Heart left ventricle (tissue), 16 donors: Measurements from ENCODE around the gene DENND6B. TPM values are rescaled to one million over a fixed set of nuclear protein-coding genes. Genes with fewer than 3 reads are reported as not detected.

Experiments
- ATAC-seq, 4 donors: fragments of 200-7000 bp; cut with Tn5 transposase; one replicate each; pipeline ENCODE4 v1.9.1; 2020 to 2022; ENCODE audit warnings: moderate library complexity in 4 of 4, mild to moderate bottlenecking in 3 of 4, moderate number of reproducible peaks in 1 of 4
- DNase-seq, 5 donors: peaks; one replicate each; pipeline ENCODE4 v3.0.0-alpha.2; 2020
- H3K27ac ChIP-seq, 12 donors: fragments of 200-600 bp; sonication (generic) in 4 of 12; one replicate each; pipeline versions ENCODE4 v1.5.0 to v1.8.0; 2016 to 2022; ENCODE audit warnings: mild to moderate bottlenecking in 2 of 12
- H3K27me3 ChIP-seq, 9 donors: fragments of 200-600 bp; sonication (generic) in 2 of 9; one replicate each; pipeline versions ENCODE4 v1.5.1 to v1.8.0; 2016 to 2022; ENCODE audit warnings: mild to moderate bottlenecking in 3 of 9
- H3K36me3 ChIP-seq, 9 donors: fragments of 200-600 bp; sonication (generic) in 2 of 9; one replicate each; pipeline versions ENCODE4 v1.5.0 to v1.8.0; 2018 to 2022; ENCODE audit warnings: mild to moderate bottlenecking in 2 of 9
- H3K4me1 ChIP-seq, 12 donors: fragments of 200-600 bp; sonication (generic) in 4 of 12; one replicate each; pipeline versions ENCODE4 v1.5.0 to v1.8.0; 2016 to 2022; ENCODE audit warnings: mild to moderate bottlenecking in 3 of 12
- H3K4me3 ChIP-seq, 12 donors: fragments of 200-600 bp; sonication (generic) in 4 of 12; one replicate each; pipeline versions ENCODE4 v1.5.0 to v1.8.0; 2017 to 2022; ENCODE audit warnings: mild to moderate bottlenecking in 9 of 12, moderate library complexity in 4 of 12
- H3K9me3 ChIP-seq, 12 donors: fragments of 200-600 bp; sonication (generic) in 4 of 12; one replicate each; pipeline versions ENCODE4 v1.5.0 to v1.8.0; 2016 to 2022; ENCODE audit warnings: mild to moderate bottlenecking in 1 of 12
- POLR2A ChIP-seq, 2 donors: fragments of 450-650 bp; IDR thresholded peaks; one replicate each; pipeline ENCODE4 v1.6.1; 2017; ENCODE audit warnings: antibody characterized with exemption in 2 of 2, mild to moderate bottlenecking in 2 of 2, moderate library complexity in 2 of 2
- WGBS, 4 donors: extraction: QIAGEN DNeasy Blood & Tissue Kit in 2 of 4; methylation state at CpG; one replicate each; pipeline versions ENCODE4 v1.1.5 to v1.1.7; 2013 to 2018; 5-methylcytosine and 5-hydroxymethylcytosine counted together
- intact Hi-C, 10 donors: fragments of 100-400 bp; cut with DNase I; formaldehyde crosslinking; loops; one replicate each; pipeline versions ENCODE4 v1.11.1 to v1.14.2; 2022
- polyA plus RNA-seq, 2 donors: library from polyadenylated mRNA; stranded (reverse); fragments of 200-250 nt; gene quantifications; one replicate each; pipeline ENCODE4 v1.2.3, GENCODE V29; 2013
- total RNA-seq, 9 donors: library from RNA; depleted of rRNA in 2 of 9; stranded (reverse); fragments of >200 nt in 2 of 9; fragmentation: NEBNext Ultra II Directional in 3 of 9; extraction: Animal tissue kit (Norgen Biotek cat#: 25700) in 3 of 9; gene quantifications; one replicate each; pipeline versions ENCODE4 v1.1.0 to v1.2.4, GENCODE V29; 2016 to 2023
- TF ChIP-seq, protein P1 (sequence below), 12 donors: fragments of 200-600 bp; sonication (generic) in 4 of 12; IDR thresholded peaks; one replicate each; pipeline versions ENCODE4 v1.5.0 to v1.8.0; 2018 to 2022; ENCODE audit warnings: antibody characterized with exemption in 12 of 12, mild to moderate bottlenecking in 5 of 12
- donor health status: ischemic (EF 13 %, LVEDD 7.1; RV severe dilation, severe dysfunction).
- donor health status: healthy with polysubstance abuse.
- donor health status: DM: no; HTN: yes; CAD: no.
- donor health status: DM: no; HTN: no; CAD: no.
- donor health status: ischemic (EF 25% LVEDD 6.9; RV normal size, moderate dysfunction).
- donor health status: ischemic (EF 25% LVEDD 5.7; RV mildly dilated, moderate dysfunction).
- donor health status: healthy.
- donor health status: DM: yes; HTN: yes; CAD: no.
- donor health status: ischemic (EF 35%, LVEDD 5.7; RV mildly dilated, moderate dysfunction).
- donor health status: nonischemic (EF 11% LVEDD 7.7; RV severe dilation, severe dysfunction).
- donor health status: DM: yes; HTN: yes; CAD: no.
- donor health status: PGD.
- donor health status: ischemic (EF 29% LVEDD 5.4; RV normal size, mild dysfunction).
- donor health status: nonischemic (EF 23%, LVEDD 6.1; RV moderate dilation, normal function).

The DENND6B gene
- total and polyA plus RNA-seq, 11 donors, result 1.0 to 3.2 (median 1.5) TPM

GRCh38 chr22:50281957-50282356 lies 44.9 kb downstream of the DENND6B start:
- WGBS, 4 donors, result 46 to 65% (median 53%) methylated on average over 2 to 25 of the region's 25 CpGs

DNA sequence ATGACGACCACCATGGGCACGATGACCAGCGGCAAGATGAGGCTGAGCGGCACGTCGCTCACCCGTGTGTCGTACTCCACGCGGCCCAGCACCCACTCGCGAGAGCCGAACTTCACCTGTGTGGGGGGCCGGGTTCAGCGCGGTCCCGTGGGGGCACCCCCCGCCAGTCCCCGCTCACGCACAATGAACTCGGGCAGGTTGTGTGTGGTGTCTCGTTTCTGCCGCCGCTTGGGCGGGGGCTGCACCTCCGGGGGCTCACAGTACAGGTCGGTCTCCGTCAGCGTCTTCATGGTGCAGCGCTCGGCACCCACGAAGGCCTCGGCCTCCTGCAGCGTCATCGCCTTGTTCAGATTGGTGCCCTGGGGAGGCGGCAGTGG lies 45.4 kb downstream of the DENND6B start:
- 93 to 98% (median 96%) methylated on average over 8 to 36 of the region's 36 CpGs for WGBS, 4 donors
- peak overlapping the region in 6 of 12 donors; percentile 7 to 50 (median 36) for H3K27ac ChIP-seq
- no peak for ATAC-seq
- no peaks in the 10 kb centered on the region for H3K27me3 ChIP-seq
- TF ChIP-seq, protein P1, sequence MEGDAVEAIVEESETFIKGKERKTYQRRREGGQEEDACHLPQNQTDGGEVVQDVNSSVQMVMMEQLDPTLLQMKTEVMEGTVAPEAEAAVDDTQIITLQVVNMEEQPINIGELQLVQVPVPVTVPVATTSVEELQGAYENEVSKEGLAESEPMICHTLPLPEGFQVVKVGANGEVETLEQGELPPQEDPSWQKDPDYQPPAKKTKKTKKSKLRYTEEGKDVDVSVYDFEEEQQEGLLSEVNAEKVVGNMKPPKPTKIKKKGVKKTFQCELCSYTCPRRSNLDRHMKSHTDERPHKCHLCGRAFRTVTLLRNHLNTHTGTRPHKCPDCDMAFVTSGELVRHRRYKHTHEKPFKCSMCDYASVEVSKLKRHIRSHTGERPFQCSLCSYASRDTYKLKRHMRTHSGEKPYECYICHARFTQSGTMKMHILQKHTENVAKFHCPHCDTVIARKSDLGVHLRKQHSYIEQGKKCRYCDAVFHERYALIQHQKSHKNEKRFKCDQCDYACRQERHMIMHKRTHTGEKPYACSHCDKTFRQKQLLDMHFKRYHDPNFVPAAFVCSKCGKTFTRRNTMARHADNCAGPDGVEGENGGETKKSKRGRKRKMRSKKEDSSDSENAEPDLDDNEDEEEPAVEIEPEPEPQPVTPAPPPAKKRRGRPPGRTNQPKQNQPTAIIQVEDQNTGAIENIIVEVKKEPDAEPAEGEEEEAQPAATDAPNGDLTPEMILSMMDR (IDR thresholded peaks at IDR 0.05), result no peak
- no peak for TF ChIP-seq POLR2A (IDR thresholded peaks at IDR 0.05)
- DNase-seq, result no peak
- no peak overlapping the region for H3K4me3 ChIP-seq
- no peaks in the 10 kb centered on the region for H3K9me3 ChIP-seq
- peaks cover 0 to 15% (median 1%) of the 10 kb centered on the region in 12 donors for H3K4me1 ChIP-seq
- peaks cover 0 to 95% (median 90%) of the 10 kb centered on the region in 9 donors for H3K36me3 ChIP-seq
- intact Hi-C loops, result no loop called here

More at GRCh38 chr22:50281957-50282356, 44.9 kb downstream of the DENND6B start:
- ATAC-seq (peak; percentile 41 to 72 (median 68)), DNase-seq (peak in 2 of 5 donors; percentile 66 to 69)
- Histone ChIP-seq H3K36me3 (peaks cover 0 to 95% (median 90%) of the 10 kb centered on the region in 9 donors), H3K27ac (peak overlapping the region in 6 of 12 donors; percentile 19 to 50 (median 38)), H3K9me3 (no peaks in the 10 kb centered on the region), H3K4me1 (peaks cover 0 to 15% (median 1%) of the 10 kb centered on the region in 12 donors), H3K27me3 (no peaks in the 10 kb centered on the region), H3K4me3 (no peak overlapping the region)
- TF ChIP-seq POLR2A (IDR thresholded peaks at IDR 0.05), result no peak
- TF ChIP-seq, protein P1 (IDR thresholded peaks at IDR 0.05), result no peak
- intact Hi-C loops, result no loop called here

GRCh38 chr22:50280708-50281383 lies 46.0 kb downstream of the DENND6B start:
- peaks cover 0 to 15% (median 1%) of the 10 kb centered on the region in 12 donors for H3K4me1 ChIP-seq
- no peak overlapping the region for H3K27ac ChIP-seq
- peaks cover 0 to 94% (median 88%) of the 10 kb centered on the region in 9 donors for H3K36me3 ChIP-seq
- no peak overlapping the region for H3K4me3 ChIP-seq
- TF ChIP-seq POLR2A (IDR thresholded peaks at IDR 0.05), result no peak
- TF ChIP-seq, protein P1 (IDR thresholded peaks at IDR 0.05), result no peak
- H3K9me3 ChIP-seq, result no peaks in the 10 kb centered on the region
- no peaks in the 10 kb centered on the region for H3K27me3 ChIP-seq
- ATAC-seq, result no peak
- WGBS, 4 donors, result 94 to 96% (median 95%) methylated on average over 31 to 47 of the region's 47 CpGs
- intact Hi-C loops, result no loop called here
- no peak for DNase-seq

DNA sequence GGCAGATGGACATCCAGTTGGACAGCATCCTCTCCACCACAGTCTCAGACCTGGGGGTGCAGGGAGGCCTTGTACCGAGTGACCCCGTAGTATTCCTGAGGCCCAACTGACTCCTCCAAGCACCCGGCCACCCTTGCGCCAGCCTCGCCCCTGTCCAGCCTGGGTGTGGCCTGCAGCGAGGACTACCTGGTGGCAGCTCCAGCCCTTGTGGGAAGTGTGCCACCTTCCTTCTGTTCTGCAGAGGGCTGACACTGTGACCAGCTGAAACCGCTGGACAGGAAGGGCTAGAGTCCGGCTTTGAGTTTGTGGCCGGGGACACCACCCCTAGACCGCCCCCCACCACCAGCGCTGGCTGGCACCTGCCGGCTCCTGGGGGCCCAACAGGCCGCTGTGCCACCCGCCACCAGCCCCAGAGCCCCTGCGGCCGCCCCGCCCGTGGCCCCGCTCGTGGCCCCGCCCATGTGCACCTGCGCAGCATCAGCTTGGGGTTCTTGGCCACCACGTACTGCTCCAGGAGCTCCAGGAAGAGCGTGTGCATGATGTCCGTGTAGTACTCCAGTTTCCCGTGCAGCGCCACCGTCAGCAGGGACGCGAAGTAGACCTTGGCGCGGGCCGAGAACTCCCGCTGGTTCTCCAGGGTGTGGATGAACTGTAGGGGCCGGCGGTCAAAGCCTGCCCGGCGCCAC lies 46.6 kb downstream of the DENND6B start:
- no peak overlapping the region for H3K27ac ChIP-seq
- no peaks in the 10 kb centered on the region for H3K9me3 ChIP-seq
- TF ChIP-seq POLR2A (IDR thresholded peaks at IDR 0.05), result no peak
- ATAC-seq (no peak), DNase-seq (no peak)
- peaks cover 0 to 98% (median 92%) of the 10 kb centered on the region in 9 donors for H3K36me3 ChIP-seq
- no peaks in the 10 kb centered on the region for H3K27me3 ChIP-seq
- H3K4me1 ChIP-seq, result peaks cover 0 to 15% (median 1%) of the 10 kb centered on the region in 12 donors
- H3K4me3 ChIP-seq, result no peak overlapping the region
- 92 to 96% (median 95%) methylated on average over 31 to 38 of the region's 38 CpGs for WGBS, 4 donors
- intact Hi-C loops, result no loop called here
